Endothelial cell of umbilical vein (primary cell): ENCODE results near the gene MARK2. TPM values are rescaled to one million over a fixed set of nuclear protein-coding genes. Genes with fewer than 3 reads are reported as not detected.

ENCODE experiments used
- BruUV-seq: library from RNA; stranded (reverse); fragments of 400-500 nt; replicated peaks from 2 replicates; lab custom pipeline; 2021; lab: Mats Ljungman, UMichigan
- CTCF ChIA-PET: fragments of 300-600, 350-600 bp; sonication (Branson Sonifier 250); formaldehyde crosslinking; loops from one replicate; lab custom pipeline; 2021; ENCODE audit warnings: antibody characterized with exemption, inconsistent platforms; lab: Charles Lee
- POLR2A ChIA-PET: fragments of 300-600, 350-600 bp; sonication (Branson Sonifier 250); formaldehyde crosslinking; loops from one replicate; lab custom pipeline; 2021; ENCODE audit warnings: antibody characterized with exemption, inconsistent platforms; lab: Charles Lee
- DNase-seq: peaks from one replicate; pipeline ENCODE4 v3.0.0-alpha.2; 2011; ENCODE audit warnings: low read depth, low spot score
- FAIRE-seq: peaks from 2 replicates; lab custom pipeline; 2011; peaks lifted over from hg19 to GRCh38; lab: Jason Lieb, UNC
- H2AFZ ChIP-seq: 2 replicates; pipeline ENCODE4 v1.6.0; 2012; ENCODE audit warnings: low read depth, low read length, control low read depth, inconsistent platforms
- H3K27ac ChIP-seq: 2 replicates; pipeline ENCODE4 v1.5.1; 2011; ENCODE audit warnings: low read depth, mild to moderate bottlenecking, control low read depth, low read length, moderate library complexity; ENCODE audit not compliant: insufficient read depth
- H3K27me3 ChIP-seq, 2 experiments: 2 replicates each; pipeline versions ENCODE4 v1.6.0 to v1.6.1; 2011; ENCODE audit warnings: low read length in 2 of 2, mixed read lengths in 1 of 2; ENCODE audit not compliant: control insufficient read depth in 2 of 2, insufficient read depth in 2 of 2
- H3K36me3 ChIP-seq, 2 experiments: 2 replicates in 1 of 2; 3 replicates in 1 of 2; pipeline ENCODE4 v1.5.1; 2011; ENCODE audit warnings: low read length in 2 of 2, mild to moderate bottlenecking in 1 of 2, moderate library complexity in 1 of 2; ENCODE audit not compliant: control insufficient read depth in 2 of 2, insufficient read depth in 2 of 2; ENCODE audit errors: extremely low read depth in 1 of 2
- H3K4me1 ChIP-seq: 3 replicates; pipeline ENCODE4 v1.5.1; 2011; ENCODE audit warnings: mild to moderate bottlenecking, low read length; ENCODE audit not compliant: control insufficient read depth, insufficient read depth; ENCODE audit errors: extremely low read depth
- H3K4me2 ChIP-seq: 2 replicates; pipeline ENCODE4 v1.6.1; 2011; ENCODE audit warnings: low read length, control low read depth, mixed read lengths; ENCODE audit not compliant: insufficient read depth
- H3K4me3 ChIP-seq, 3 experiments: fragments of 200-600 bp in 1 of 3; sonication (generic), shearing (Covaris generic) in 1 of 3; replicated peaks in 1 of 3; 2 replicates each; pipeline ENCODE4 v1.5.1; 2011 to 2016; ENCODE audit warnings: control low read depth in 3 of 3, low read length in 3 of 3, mild to moderate bottlenecking in 2 of 3, inconsistent platforms in 1 of 3, low read depth in 1 of 3, moderate library complexity in 1 of 3; ENCODE audit not compliant: insufficient read depth in 1 of 3
- H3K79me2 ChIP-seq: 2 replicates; pipeline ENCODE4 v1.6.0; 2012; ENCODE audit warnings: low read length, inconsistent platforms; ENCODE audit not compliant: control insufficient read depth, insufficient read depth
- H3K9ac ChIP-seq: replicated peaks from 2 replicates; pipeline ENCODE3; 2011; ENCODE audit warnings: low read length, control low read depth; ENCODE audit not compliant: insufficient read depth; ENCODE audit errors: extremely low read depth
- H3K9me1 ChIP-seq: replicated peaks from 3 replicates; pipeline ENCODE4 v1.6.0; 2011; ENCODE audit warnings: mild to moderate bottlenecking, low read length; ENCODE audit not compliant: control insufficient read depth, insufficient read depth; ENCODE audit errors: extremely low read depth
- H3K9me3 ChIP-seq: replicated peaks from 2 replicates; pipeline ENCODE4 v1.5.1; 2012; ENCODE audit warnings: low read length, inconsistent platforms; ENCODE audit not compliant: control insufficient read depth, insufficient read depth
- H4K20me1 ChIP-seq: replicated peaks from 2 replicates; pipeline ENCODE3; 2011; ENCODE audit warnings: mild to moderate bottlenecking, low read length; ENCODE audit not compliant: control insufficient read depth, insufficient read depth; ENCODE audit errors: extremely low read depth
- CTCF ChIP-seq, 2 donors: IDR thresholded peaks; 1 replicate in 1 of 2; 2 replicates in 1 of 2; pipeline ENCODE4 v1.5.1; 2011; ENCODE audit warnings: low read length in 2 of 2, mild to moderate bottlenecking in 2 of 2, moderate library complexity in 2 of 2, control low read depth in 1 of 2, inconsistent platforms in 1 of 2, low read depth in 1 of 2; ENCODE audit not compliant: insufficient read depth in 1 of 2; ENCODE audit errors: extremely low read depth in 1 of 2
- EZH2 ChIP-seq: IDR thresholded peaks from 2 replicates; pipeline ENCODE4 v1.6.1; 2012; ENCODE audit warnings: borderline replicate concordance, low read depth, mild to moderate bottlenecking, moderate library complexity, low read length, inconsistent platforms; ENCODE audit not compliant: severe bottlenecking
- FOS ChIP-seq: IDR thresholded peaks from 2 replicates; pipeline ENCODE4 v1.6.1; 2011; ENCODE audit warnings: mild to moderate bottlenecking, low read length, moderate library complexity, borderline replicate concordance; ENCODE audit not compliant: insufficient read depth
- GATA2 ChIP-seq: IDR thresholded peaks from 2 replicates; pipeline ENCODE4 v1.7.0; 2011; ENCODE audit warnings: low read depth, mild to moderate bottlenecking, moderate library complexity, mixed read lengths, low read length; ENCODE audit not compliant: insufficient read length, insufficient read depth
- JUN ChIP-seq: IDR thresholded peaks from 2 replicates; pipeline ENCODE4 v1.6.1; 2011; ENCODE audit warnings: borderline replicate concordance, low read depth; ENCODE audit not compliant: insufficient read length, insufficient read depth
- MYC ChIP-seq: IDR thresholded peaks from one replicate; pipeline ENCODE4 v1.6.1; 2011; ENCODE audit warnings: mild to moderate bottlenecking, low read depth, low read length
- POLR2A ChIP-seq: IDR thresholded peaks from 2 replicates; pipeline ENCODE4 v1.6.1; 2012; ENCODE audit warnings: low read depth, mild to moderate bottlenecking, control low read depth, low read length
- POLR2AphosphoS5 ChIP-seq: IDR thresholded peaks from 2 replicates; pipeline ENCODE4 v1.6.1; 2012; ENCODE audit warnings: low read depth, mild to moderate bottlenecking, control low read depth, low read length, moderate library complexity; ENCODE audit not compliant: insufficient read depth
- dilution Hi-C: fragments of 300-500 bp; cut with MboI; formaldehyde crosslinking; loops from one replicate; pipeline ENCODE4 v1.15.0; 2019; ENCODE audit warnings: low sequenced_read_pairs; ENCODE audit not compliant: extremely low pct_ligation_motif_present
- intact Hi-C: fragments of 100-400 bp; cut with micrococcal nuclease; formaldehyde crosslinking; loops from one replicate; pipeline ENCODE4 v1.10.0; 2022
- polyA plus RNA-seq, 4 experiments: library from polyadenylated mRNA; depleted of rRNA in 3 of 4; stranded (reverse) in 3 of 4; unstranded in 1 of 4; fragments of >200 nt; gene quantifications; 2 replicates each; pipeline versions ENCODE4 v1.2.1 to v1.2.3, GENCODE V29; 2011 to 2012; ENCODE audit warnings: missing spikeins in 1 of 4
- total RNA-seq: library from RNA; stranded (reverse); gene quantifications from 2 replicates; pipeline ENCODE4 v1.2.3, GENCODE V29; 2021
- TF ChIP-seq, protein P1 (sequence below): IDR thresholded peaks from 2 replicates; pipeline ENCODE4 v1.6.1; 2011; ENCODE audit not compliant: insufficient read depth, insufficient read length

Gene MARK2
- total and polyA plus RNA-seq, 2 donors (not counting 3 experiments of a cell fraction or from before 2014, with no cell fraction given) = 16.6 to 34.7 TPM

- CTCF ChIA-PET = interaction anchor here (0.8 to 16.7 kb wide), 5 partner anchors 18 to 134 kb away, joined by 3 to 264 read pairs (median 5); no protein-coding TSS in a partner anchor
Observed at GRCh38 chr11:63844836-63845235, 5.9 kb downstream of the MARK2 start.

More at GRCh38 chr11:63844836-63845235, 5.9 kb downstream of the MARK2 start:
- Histone ChIP-seq H3K4me1 (peaks cover 14% of the 10 kb centered on the region), H3K9me3 (no peaks in the 10 kb centered on the region), H2AFZ (no peak overlapping the region), H3K27ac (no peak overlapping the region), H3K9me1 (no peaks in the 10 kb centered on the region), H3K4me2 (no peak overlapping the region), H3K4me3 (no peak overlapping the region), H4K20me1 (peaks cover 8% of the 10 kb centered on the region), H3K36me3 (peaks cover 0 to 3% of the 10 kb centered on the region in 2 experiments), H3K79me2 (peaks cover 89% of the 10 kb centered on the region), H3K9ac (no peak overlapping the region), H3K27me3 (no peaks in the 10 kb centered on the region)
- POLR2A ChIA-PET = no interaction called here
- no peak for DNase-seq
- FAIRE-seq = no peak
- no peak for TF ChIP-seq POLR2A
- TF ChIP-seq, protein P1, sequence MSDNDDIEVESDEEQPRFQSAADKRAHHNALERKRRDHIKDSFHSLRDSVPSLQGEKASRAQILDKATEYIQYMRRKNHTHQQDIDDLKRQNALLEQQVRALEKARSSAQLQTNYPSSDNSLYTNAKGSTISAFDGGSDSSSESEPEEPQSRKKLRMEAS = no peak
- no peak for TF ChIP-seq JUN
- TF ChIP-seq GATA2 = no peak
- TF ChIP-seq FOS = no peak
- TF ChIP-seq MYC = no peak
- no peak for TF ChIP-seq CTCF (IDR thresholded peaks at IDR 0.05; ENCODE audit: extremely low read depth in 1 of 2, insufficient read depth in 1 of 2, low read depth in 1 of 2, low read length in 2 of 2)
- TF ChIP-seq POLR2AphosphoS5 = no peak
- no peak for TF ChIP-seq EZH2
- dilution Hi-C loops = no loop called here
- no TSS peak for BruUV-seq
- intact Hi-C loops = loop anchor here (2.0 kb wide), 1 partner anchor 14 kb away; no protein-coding TSS in a partner anchor
